CD4-positive, alpha-beta T cell treated with Interleukin-10 for 1 hour (primary cell): ENCODE measurements around the gene PLEKHA5.
"Not testable (repeated sequence)": the region's sequence is repeated elsewhere in the genome, so short reads cannot be mapped to it uniquely, and the experiment has no call there.

Experiments
- DNase-seq: peaks from one replicate; pipeline ENCODE4 v3.0.0-alpha.2; 2020

PLEKHA5 gene

DNA sequence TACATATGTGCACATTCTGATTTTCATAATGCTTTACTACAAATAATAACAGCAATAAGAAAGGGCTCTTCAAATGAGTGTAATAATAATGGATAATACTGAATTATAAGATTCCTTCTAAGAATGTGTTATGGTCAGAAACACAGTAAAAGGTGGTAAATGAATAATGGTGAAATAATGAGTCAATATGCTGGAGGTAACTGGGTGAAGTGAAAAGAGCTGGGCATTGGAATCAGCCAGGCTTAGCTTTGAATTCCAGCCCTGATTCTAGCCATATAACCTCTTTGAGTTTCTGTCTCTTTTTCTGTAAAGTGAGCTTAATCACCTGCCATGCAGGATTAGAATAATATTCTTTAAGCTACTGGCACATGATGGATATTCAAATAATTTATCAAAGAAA lies 39.1 kb downstream of the PLEKHA5 start:
- DNase-seq: no peak

DNA sequence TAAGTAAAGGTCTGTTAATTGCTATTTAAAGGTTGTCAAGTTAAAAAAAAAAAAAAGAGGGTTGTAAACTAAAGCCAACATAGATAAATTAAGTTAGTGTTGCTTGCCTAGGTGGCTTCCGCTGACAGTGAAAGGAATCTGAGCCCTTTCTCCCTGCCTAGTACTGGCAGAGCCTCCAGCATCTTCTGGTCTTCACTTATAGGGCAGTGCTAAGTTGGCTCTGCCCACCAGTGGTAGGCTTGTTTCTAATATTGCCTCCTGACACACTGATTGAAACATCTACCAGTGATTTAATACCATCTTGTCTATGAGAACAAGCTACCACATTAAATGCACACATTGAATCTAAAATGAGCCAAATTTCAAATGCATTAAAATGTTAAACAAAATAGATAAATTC lies 39.7 kb downstream of the PLEKHA5 start:
- DNase-seq: no peak

DNA sequence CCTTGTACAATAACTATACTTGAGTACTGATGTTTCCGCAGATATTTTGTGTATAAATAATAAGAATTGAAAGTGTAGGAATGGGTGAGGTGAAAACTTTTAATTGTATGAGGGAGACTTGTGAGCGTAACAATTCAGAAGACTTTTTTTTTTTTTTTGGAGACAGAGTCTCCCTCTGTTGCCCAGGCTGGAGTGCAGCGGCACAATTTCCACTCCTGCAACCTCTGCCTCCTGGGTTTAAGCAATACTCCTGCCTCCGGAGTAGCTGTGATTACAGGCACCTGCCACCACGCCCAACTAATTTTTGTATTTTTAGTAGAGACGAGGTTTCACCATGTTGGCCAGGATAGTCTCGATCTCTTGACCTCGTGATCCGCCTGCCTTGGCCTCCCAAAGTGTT lies 40.8 kb downstream of the PLEKHA5 start:
- not testable (repeated sequence) for DNase-seq

DNA sequence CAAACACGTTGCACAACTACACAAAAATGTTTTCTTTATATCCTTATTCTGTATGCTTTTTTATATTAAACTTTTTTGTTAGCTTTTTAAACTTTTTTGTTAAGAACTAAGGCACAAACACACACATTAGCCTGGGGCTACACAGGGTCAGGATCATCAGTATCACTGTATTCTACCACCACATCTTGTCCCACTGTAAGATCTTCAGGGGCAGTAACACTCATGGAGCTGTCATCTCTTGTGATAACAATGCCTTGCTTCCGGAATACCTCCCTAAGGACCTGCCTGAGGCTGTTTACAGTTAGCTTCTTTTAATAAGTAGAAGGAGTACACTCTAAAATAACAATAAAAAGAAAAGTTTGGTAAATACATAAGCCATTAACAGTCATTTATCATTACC lies 42.2 kb downstream of the PLEKHA5 start:
- DNase-seq: no peak

DNA sequence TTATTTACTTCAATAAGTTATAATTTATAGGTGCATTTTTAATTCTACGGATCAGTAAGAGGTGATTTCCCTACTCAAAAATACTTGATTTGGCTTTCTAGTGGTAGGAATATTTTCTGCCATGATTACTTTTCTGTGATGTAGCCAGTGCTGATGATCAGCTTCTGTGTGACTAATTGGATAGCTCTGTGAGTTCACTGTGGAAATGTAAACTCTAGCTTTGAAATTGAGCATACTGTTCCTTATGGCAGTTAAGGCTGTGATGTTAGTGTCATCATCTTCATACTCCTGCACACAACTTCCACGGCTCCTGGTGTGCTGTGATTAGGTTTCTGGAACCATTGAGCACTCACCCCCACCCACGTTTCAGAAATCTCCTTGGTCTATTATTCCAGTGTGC lies 48.2 kb downstream of the PLEKHA5 start:
- no peak for DNase-seq

DNA sequence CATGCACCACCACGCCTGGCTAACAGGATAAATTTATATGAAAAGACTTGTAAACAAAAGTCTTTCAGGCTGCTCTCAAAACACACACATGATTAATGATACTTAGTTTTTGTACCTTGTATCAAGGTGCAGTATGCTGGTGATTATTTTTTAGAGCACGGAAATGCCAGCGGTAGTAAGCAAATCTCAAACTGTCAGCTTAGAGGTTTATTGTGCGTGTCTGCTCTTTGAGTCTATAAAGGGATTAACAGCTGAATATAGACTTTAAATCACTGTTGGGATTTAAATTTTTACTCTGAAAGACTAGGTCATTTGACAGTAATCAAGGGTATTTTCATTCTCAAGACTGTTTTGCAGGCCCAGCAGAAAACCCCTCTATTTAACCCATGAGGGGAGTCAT lies 50.5 kb downstream of the PLEKHA5 start:
- DNase-seq: no peak

DNA sequence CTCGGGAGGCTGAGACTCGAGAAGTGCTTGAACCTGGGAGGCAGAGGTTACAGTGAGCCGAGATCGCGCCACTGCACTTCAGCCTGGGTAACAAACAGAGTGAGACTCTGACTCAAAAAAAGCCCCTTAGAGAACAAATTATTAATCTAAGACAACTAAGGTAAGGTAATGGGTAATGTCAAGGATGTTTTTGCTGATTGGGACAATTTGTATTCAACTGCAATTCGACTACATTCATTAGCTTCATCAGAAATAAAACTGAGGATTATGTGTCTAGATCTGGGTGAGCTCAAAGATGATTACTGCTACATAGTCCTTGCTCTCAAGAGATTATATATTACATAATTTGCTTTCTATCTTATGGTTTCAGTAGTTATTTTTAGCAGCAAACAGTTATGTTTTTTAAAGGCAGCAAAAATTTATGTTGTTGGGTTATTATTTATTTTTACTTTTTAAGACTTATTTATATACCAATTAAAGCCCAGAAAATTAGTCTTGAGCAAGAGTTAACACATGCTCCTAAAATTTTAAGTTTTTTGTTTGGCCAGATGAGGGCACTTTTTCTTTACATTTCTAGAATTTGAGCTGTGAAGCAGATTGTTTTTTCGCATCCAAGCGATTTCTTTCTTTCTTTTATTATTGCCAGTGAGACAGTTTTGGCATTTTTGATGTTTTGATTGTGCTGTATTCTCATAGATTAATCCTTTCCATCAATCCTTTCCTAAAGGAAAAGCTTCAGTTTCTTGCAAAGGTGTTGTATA lies 52.3 kb downstream of the PLEKHA5 start:
- no peak for DNase-seq

DNA sequence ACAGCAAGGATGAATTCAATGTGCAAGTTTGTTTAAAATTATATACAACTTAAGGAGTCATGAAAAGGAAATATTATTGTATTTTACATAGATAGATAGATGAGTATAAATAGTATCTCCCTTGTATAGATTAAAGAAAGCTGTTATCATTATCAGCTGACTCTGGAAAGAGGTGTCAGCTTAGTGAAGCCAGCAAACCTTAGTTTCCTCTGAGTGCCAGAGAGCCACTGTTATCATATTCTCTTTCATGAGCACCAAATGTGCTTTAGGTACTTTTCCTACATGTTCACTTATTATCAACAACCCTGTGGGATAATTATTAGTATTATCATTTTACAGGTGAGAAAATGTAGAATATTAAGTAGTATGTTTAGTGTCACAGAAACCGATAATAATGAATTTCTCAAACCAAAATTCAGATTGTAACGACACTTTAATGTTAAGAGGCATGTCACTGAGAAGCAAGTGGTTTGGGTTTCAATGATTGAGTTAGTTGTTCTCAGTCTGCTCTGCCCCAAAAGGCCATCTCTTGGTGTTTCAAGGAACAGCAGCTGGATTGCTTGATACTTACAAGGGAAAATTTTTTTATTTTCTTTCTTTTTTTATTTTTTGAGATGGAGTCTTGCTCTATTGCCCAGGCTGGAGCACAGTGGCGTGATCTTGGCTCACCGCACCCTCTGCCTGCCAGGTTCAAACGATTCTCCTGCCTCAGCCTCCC lies 53.7 kb downstream of the PLEKHA5 start:
- no peak for DNase-seq

DNA sequence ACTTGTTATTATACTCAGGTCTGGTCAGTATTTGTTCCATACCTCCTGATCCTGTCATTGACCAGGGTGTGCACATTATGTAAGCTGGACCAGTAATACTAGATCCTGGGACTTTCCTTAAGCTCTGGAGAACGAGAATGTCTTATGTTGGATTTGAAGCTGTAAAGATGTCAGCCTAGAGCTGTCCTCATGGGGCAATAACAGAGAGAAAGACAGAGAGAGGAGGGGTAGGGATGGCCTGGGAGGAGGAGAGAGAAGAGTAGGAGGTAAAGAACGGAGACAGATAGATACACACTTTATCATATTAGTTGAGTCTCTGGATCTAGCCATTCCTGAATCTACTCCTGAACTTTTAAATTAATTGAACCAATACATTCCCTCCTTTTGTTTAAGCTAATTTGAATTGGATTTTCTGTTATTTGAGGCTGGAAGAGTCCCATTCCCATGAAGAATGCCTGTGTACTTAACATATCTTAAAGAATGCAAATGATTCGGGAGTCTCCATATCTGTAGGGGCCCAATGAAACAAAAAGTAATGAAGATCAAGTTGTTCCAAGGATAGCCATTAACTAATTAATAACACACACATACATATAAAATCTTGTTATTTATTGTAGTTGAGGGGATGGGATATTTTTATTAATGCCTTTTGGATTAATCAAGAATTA lies 55.9 kb downstream of the PLEKHA5 start:
- no peak for DNase-seq

DNA sequence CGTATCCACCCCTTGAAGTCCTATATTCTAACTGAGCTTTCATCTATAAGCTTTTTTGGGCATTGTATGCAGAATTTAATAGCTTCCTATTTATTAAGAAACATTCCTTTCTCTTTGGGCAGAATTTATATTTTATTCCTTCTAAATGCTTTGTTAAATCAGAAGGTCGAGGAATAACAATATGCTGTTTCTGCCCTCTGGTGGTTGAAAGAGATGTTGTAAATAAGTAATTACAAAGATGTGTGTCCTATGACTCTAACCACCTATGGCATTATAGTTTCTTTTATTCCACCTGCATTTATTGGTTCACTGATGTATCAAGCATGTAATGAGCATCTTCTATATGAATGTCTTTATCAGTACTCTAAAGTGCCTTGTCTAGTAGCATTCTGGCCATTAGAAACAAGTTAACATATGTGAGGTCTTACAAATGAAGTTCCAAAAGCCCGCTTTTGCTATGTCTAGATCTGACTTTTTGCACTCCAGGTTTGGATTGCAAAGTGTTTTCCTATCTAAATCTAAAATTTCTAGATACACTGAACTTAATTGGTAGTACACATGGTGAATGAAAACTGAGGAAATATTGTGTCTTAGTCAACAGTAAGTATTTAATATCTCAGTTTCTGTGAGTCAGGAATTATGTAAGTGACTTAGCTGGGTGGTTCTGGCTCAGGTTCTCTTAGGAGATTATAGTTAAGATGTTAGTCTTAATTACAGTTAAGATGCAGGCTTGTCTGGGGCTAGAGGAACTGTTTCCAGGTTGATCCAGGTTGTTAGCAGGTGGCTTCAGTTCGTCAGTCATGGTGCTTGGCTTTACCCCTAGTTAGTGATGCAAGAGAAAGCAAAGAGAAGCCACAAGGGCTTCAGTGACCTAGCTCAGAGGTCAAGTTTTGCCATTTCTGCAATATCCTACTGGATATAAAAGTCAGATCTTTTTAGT lies 57.5 kb downstream of the PLEKHA5 start:
- DNase-seq: peak; percentile 29

DNA sequence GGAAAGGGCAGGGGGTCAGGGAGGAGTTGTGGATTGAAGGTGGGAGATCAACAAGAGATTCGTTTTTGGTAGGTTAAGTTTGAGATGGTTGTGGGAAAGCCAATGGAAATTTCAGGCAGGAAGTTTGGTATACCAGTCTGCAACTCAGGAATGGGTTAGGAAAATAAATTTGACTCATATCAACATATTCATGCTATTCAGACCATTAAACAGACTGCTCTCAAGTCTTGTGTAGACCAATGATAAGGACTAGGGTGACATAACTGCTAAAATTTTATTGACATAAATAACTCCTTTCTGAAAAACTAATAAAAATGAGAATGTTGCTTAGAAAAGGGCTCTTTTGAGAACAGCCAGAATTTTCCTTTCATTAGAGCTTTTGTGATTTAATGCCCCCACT lies 60.0 kb downstream of the PLEKHA5 start:
- no peak for DNase-seq

DNA sequence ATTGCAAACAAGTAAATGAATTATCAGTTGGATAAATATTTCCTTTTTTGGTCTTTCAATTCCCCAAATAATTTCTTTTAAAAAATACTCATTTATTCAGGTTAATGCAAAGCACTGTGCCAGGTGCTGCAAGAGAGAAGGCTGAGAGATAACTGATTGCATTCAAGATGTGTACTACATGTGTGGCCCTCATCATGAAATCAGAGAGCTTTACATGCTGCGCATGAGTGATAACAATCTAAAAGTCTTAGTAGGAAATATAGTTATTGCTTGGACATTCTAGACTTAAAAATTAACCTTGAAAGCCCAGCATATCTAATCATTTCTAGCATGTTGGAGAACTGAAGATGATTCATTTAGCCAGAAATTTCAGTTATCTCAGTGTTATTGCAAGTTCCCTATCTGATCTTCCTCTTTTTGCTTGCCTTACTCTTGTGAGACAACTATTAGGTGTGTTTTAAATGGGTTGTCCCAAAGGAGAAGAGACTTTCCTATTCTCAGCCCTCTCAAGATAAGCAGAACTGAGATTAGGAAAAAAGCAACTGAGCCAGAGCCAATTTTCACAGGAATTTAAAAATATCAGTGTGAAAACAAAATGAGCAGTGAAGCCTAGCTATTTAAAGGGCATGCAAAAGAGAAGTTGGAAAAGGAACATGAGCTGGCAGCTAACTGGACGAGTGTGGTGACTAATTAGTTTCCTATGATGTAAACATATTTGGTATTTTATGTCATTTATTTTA lies 60.9 kb downstream of the PLEKHA5 start:
- DNase-seq: no peak

DNA sequence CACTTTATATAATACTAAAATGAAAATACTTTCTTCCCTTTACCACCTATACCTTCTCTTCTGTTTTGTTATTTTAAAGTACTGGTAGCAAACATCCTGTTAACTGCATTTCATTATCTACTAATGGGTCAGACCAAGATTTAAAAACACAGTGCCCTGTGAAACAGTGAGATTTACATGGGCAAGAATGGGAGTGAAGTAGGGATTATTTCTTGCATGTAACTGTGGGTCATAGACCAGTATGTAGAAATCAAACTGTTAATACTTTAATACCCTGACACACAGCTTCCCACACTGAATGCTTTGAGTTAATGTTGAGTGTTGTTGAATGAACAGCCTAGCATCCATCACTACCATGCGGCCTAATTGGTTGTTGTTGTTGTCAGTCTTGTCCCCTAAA lies 61.6 kb downstream of the PLEKHA5 start:
- no peak for DNase-seq

DNA sequence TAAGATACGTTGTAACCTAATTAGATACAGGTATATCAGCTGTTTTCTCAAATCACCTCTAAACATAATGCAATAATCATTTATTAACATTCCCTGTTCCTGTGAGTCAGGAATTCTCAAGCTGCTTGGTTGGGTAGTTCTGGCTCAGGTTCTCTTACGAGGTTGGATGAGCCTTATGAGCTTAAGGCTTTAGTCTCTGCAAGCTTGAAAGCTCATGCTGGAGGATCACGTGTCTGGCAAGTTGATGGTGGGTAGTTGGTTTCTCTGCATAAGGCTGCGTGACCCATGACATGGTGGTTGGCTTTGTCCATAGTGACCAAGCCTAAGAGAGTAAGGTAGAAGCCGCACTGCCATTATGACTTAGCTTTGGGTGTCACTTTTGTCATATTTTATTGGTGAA lies 62.0 kb downstream of the PLEKHA5 start:
- DNase-seq: no peak

DNA sequence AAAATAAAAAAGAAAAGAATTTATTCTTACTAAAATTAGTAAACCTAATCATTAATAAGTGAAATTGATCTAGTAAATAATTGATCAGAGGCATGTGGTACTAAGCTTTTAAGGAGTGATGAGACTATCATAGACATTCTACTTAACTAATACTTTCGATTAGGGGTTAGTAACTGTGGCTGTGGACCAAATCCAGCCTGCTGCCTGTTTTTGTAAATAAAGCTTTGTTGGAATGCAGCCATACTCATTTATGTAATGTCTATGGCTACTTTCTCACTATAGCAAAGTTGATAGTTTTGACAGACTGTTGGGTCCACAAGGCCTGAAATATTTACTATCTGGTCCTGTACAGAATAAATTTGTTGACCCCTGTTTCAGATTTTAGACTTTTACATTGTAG lies 63.2 kb downstream of the PLEKHA5 start:
- DNase-seq: no peak

DNA sequence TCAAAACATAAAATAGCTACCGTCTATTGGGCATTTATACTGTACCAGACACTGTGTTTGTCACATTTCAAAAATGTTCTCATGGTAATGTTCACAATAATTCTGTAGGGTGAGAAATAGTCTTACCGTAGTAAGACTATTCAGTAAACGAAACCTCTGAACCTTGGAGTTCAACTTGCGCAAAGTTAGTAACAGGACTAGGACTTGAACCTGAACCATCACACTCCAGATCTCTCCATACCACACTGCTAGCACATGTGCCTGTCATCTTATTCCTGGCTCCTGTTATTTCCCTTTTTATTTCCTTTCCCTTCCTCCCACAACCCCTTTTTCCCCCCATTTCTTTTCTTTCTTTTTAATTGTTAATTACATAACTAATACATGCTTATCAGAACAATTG lies 65.4 kb downstream of the PLEKHA5 start:
- DNase-seq: no peak

DNA sequence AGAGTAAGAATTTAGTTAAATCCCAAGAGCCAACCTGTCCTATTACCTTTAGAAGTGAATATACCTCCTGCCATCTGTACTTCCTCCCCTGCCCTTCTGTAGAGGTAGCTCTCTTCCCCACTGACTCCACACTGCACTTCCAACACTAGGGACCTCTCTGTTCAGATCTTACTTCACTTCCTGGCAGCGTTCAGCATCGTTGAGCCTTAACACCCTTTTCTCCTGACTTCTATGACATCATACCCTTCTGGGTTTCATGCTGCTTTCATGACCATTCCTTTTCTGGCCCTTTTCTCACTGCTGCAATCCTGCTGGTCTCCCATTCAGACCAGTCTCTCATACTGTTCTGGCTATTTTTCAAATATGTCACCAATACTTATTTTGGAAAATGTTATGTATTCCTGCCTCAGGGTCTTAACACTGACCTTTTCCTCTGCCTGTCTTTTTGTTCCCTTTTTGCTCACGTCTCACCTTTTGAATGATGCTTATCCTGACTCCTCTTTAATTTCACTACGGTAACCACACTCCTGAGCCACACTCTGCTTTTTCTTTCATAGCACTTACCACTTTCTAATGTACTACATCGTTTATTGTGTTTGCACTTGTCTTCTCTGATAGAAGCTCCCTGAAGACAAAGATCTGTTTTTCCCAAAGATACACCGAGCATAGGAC lies 67.6 kb downstream of the PLEKHA5 start:
- DNase-seq: no peak

DNA sequence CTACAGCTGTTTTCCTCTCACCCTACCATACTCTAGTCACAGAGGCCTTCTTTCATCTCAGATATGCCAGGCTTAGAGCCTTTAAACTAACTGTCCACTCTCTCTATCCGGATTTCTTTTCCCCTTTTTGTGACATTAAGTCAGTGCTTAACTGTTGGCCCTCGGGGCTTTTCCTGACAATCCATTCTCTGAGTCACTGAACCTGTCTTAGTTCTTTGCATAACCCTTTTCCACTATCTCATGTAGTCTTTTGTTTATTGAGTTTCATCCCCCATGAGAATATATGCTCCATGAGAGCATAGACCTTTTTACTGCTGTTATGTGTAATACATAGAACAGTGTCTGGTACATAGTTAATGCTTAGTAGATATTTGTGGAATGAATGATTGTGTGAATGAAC lies 68.7 kb downstream of the PLEKHA5 start:
- no peak for DNase-seq

DNA sequence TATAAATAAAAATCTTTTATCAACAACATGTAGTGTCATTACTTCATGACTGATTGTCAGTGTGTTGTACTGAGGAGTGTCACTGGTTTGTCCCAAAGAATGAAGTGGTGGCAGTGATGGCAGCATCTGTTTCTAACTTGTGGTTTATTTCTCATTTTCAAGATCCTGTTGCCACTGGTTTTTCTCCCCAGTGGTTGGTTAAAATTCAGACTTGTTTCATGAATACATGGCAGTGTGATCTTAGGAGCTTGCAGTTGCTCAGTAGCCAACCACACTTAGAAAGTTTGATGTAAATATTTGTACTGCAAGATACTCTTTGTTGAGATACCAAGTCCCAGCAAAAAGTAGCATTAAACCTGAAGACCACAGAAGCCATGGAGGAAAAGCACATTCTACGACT lies 69.8 kb downstream of the PLEKHA5 start:
- DNase-seq: no peak

DNA sequence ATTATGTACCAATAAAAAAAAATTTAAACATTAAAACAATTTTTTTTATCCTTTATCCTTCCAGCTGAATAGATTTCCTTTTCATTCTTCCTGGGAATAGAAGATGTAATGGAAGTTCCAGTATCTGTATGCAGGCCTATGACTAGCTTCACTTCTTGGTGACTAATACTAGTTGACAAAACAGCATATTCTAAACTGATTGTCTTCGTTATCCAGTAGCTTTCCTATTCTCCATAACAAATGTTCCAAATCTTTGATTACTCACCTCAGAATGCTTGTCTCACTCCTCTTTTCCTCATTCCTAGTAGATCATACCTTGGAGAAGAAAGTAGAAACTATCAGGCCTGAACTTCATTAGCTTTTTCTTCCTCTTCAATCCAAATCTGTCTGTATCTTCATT lies 70.7 kb downstream of the PLEKHA5 start:
- no peak for DNase-seq

DNA sequence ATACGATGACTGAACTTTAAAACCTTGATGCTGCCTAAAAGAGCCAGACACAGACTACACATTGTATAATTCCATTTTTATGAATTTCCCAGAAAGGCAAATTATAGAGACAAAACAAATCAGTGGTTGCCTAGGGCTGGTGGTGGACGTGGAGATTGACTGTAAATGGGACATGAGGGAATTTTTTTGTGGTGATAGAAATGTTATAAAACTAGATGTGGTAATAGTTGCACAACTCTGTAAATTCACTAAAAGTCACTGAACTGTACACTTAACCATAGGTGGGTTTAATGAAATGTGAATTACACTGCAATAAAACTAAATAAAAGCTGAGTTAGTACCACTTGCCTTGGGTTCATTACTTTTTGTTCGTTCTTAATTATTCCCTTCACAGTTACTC lies 72.1 kb downstream of the PLEKHA5 start:
- DNase-seq: no peak

DNA sequence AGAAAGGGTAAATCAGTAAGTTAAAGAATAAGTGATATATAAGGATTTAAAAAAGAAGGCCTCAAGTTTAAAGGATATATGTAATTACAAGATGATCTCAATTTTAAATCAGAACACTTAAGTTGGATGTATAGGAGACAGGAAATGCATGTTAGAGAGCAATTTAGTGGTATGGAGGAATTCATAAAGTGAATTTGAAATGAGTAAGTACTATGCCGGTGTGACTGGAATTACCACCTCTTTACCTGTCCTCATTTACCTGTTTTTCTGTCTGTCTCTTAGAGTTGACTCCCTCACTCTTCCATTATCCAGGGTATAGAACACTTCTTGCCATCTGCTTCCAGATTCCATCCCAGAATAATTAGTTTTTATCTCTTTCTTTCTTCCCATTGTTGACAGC lies 73.5 kb downstream of the PLEKHA5 start:
- DNase-seq: no peak
